ENCODE results near the gene IGSF9B. TPM values are rescaled to one million over a fixed set of nuclear protein-coding genes. Genes with fewer than 3 reads are reported as not detected.

Gene IGSF9B
- total RNA-seq, 2 experiments from 2014 or later: 24.3 to 27.4 TPM

DNA sequence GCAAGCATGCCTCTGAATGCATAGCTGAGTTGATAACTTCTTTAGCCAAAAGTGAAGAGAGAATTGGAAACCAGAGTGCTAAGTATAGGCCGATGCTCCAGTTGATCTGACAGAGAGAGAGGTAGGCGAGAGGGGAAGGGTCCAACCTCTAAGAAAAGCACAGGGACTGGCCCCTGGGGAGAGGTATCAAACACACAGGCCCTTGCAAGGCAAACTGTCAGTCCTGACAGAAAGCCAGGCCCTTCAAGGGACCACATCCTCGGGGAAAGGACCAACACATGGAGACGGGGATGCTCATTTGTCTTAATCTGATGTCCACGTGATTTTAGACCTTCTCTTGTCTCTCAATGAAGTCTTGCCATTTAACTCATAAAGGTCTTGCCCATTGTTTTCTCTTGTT is 67.6 kb downstream of the IGSF9B start:
- DNase-seq (no peak), ATAC-seq (ENCODE audit: poor library complexity) (no peak)
- H3K4me3 Mint-ChIP-seq: no peak overlapping the region
- peaks cover 7 to 14% of the 10 kb centered on the region in 2 experiments for H3K27me3 ChIP-seq (ENCODE audit: control insufficient read depth in 1 of 2, insufficient read depth in 2 of 2, low read length in 2 of 2)
- H3K27me3 Mint-ChIP-seq: peaks cover 56% of the 10 kb centered on the region
- CTCF ChIA-PET: no interaction called here
- H3K4me3 ChIP-seq (ENCODE audit: low read length): no peak overlapping the region
- intact Hi-C loops (cut with DNase I, micrococcal nuclease): no loop called here
- H3K4me1 ChIP-seq (ENCODE audit: insufficient read depth, low read length): no peaks in the 10 kb centered on the region
- no peaks in the 10 kb centered on the region for H3K4me1 Mint-ChIP-seq (ENCODE audit: low read depth)
- H3K36me3 Mint-ChIP-seq (ENCODE audit: low read depth): no peaks in the 10 kb centered on the region
- POLR2A ChIA-PET: no interaction called here
- H3K36me3 ChIP-seq (ENCODE audit: insufficient read depth, low read length): no peaks in the 10 kb centered on the region
- peaks cover 0 to 4% of the 10 kb centered on the region in 2 experiments for H3K9me3 ChIP-seq (ENCODE audit: control insufficient read depth in 1 of 2, insufficient read depth in 1 of 2, low read length in 2 of 2)
- no peak overlapping the region for H3K27ac ChIP-seq (ENCODE audit: low read depth in 1 of 2, low read length in 2 of 2)
- H3K9me3 Mint-ChIP-seq: peaks cover 4% of the 10 kb centered on the region
- no peak overlapping the region for H3K27ac Mint-ChIP-seq
- TF ChIP-seq, protein P1, sequence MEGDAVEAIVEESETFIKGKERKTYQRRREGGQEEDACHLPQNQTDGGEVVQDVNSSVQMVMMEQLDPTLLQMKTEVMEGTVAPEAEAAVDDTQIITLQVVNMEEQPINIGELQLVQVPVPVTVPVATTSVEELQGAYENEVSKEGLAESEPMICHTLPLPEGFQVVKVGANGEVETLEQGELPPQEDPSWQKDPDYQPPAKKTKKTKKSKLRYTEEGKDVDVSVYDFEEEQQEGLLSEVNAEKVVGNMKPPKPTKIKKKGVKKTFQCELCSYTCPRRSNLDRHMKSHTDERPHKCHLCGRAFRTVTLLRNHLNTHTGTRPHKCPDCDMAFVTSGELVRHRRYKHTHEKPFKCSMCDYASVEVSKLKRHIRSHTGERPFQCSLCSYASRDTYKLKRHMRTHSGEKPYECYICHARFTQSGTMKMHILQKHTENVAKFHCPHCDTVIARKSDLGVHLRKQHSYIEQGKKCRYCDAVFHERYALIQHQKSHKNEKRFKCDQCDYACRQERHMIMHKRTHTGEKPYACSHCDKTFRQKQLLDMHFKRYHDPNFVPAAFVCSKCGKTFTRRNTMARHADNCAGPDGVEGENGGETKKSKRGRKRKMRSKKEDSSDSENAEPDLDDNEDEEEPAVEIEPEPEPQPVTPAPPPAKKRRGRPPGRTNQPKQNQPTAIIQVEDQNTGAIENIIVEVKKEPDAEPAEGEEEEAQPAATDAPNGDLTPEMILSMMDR (IDR thresholded peaks at IDR 0.05): no peak

DNA sequence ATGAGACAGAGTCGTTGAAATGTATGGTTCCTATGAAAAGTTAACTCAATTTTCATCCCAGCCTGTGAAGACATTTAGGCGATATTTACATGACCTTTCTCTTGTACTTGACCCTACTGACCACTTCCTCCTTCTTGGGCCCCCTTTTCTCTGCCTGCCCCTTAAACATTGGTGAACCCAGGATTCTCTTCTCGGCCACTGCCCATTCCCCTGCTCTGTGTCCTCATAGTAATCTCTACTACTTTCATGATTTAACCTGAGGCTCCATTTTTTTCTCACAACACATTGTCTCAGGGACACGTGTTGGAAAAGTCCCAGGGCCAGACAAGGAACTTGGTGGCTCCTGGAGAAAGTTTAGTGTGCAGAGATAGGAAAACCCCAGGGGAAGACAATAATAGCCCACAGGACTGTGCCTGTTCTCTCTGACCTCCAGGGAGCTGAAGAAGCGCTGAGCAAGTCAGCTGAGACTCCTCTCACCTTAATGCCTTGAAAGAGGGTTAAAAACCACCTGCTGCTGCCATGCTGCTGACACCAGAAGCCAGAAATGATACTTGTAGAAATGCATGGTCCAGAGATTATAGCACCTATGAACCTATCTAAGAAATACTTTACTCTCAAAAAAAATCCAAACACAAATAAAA is 69.0 kb downstream of the IGSF9B start:
- Histone ChIP-seq H3K27ac (ENCODE audit: low read depth in 1 of 2, low read length in 2 of 2) (no peak overlapping the region), H3K36me3 (ENCODE audit: insufficient read depth, low read length) (no peaks in the 10 kb centered on the region), H3K27me3 (ENCODE audit: control insufficient read depth in 1 of 2, insufficient read depth in 2 of 2, low read length in 2 of 2) (peaks cover 7 to 14% of the 10 kb centered on the region in 2 experiments), H3K9me3 (ENCODE audit: control insufficient read depth in 1 of 2, insufficient read depth in 1 of 2, low read length in 2 of 2) (peaks cover 0 to 4% of the 10 kb centered on the region in 2 experiments), H3K4me1 (ENCODE audit: insufficient read depth, low read length) (no peaks in the 10 kb centered on the region), H3K4me3 (ENCODE audit: low read length) (no peak overlapping the region)
- no peak for DNase-seq
- CTCF ChIA-PET: no interaction called here
- H3K27me3 Mint-ChIP-seq: peaks cover 60% of the 10 kb centered on the region
- POLR2A ChIA-PET: no interaction called here
- H3K4me1 Mint-ChIP-seq (ENCODE audit: low read depth): no peaks in the 10 kb centered on the region
- intact Hi-C loops (cut with DNase I, micrococcal nuclease): no loop called here
- no peak overlapping the region for H3K4me3 Mint-ChIP-seq
- peaks cover 9% of the 10 kb centered on the region for H3K9me3 Mint-ChIP-seq
- no peak overlapping the region for H3K27ac Mint-ChIP-seq
- TF ChIP-seq, protein P1 (IDR thresholded peaks at IDR 0.05): no peak
- ATAC-seq (ENCODE audit: poor library complexity): no peak
- no peaks in the 10 kb centered on the region for H3K36me3 Mint-ChIP-seq (ENCODE audit: low read depth)

DNA sequence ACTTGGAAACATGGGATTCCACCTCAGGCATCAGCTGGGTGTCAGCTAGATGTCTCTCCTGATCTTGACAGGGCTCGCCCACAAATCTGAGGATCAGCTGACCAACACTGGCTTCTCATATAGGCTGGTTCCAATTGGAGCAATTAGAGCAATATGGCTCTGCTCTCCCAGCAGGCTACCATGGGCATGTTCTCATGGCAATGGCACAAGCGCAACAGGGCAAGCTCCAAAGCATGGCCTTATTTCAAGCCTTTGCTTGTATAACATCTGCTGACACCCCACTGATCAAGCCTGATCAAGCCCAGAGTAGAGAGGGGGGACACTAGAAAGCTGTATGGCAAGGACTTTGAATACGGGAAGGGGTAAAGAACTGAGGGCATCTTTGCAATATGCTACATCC is 70.7 kb downstream of the IGSF9B start:
- ChIA-PET CTCF (no interaction called here), POLR2A (no interaction called here)
- H3K9me3 Mint-ChIP-seq: peaks cover 13% of the 10 kb centered on the region
- no peaks in the 10 kb centered on the region for H3K36me3 ChIP-seq (ENCODE audit: insufficient read depth, low read length)
- H3K27me3 ChIP-seq (ENCODE audit: control insufficient read depth in 1 of 2, insufficient read depth in 2 of 2, low read length in 2 of 2): peaks cover 7 to 13% of the 10 kb centered on the region in 2 experiments
- TF ChIP-seq, protein P1 (IDR thresholded peaks at IDR 0.05): no peak
- no peaks in the 10 kb centered on the region for H3K4me1 Mint-ChIP-seq (ENCODE audit: low read depth)
- H3K27ac Mint-ChIP-seq: no peak overlapping the region
- no peak overlapping the region for H3K27ac ChIP-seq (ENCODE audit: low read depth in 1 of 2, low read length in 2 of 2)
- ATAC-seq (ENCODE audit: poor library complexity) (no peak), DNase-seq (no peak)
- no peaks in the 10 kb centered on the region for H3K4me1 ChIP-seq (ENCODE audit: insufficient read depth, low read length)
- H3K4me3 ChIP-seq (ENCODE audit: low read length): no peak overlapping the region
- no peaks in the 10 kb centered on the region for H3K36me3 Mint-ChIP-seq (ENCODE audit: low read depth)
- intact Hi-C loops (cut with DNase I, micrococcal nuclease): no loop called here
- no peak overlapping the region for H3K4me3 Mint-ChIP-seq
- H3K9me3 ChIP-seq (ENCODE audit: control insufficient read depth in 1 of 2, insufficient read depth in 1 of 2, low read length in 2 of 2): peaks cover 0 to 4% of the 10 kb centered on the region in 2 experiments
- peaks cover 53% of the 10 kb centered on the region for H3K27me3 Mint-ChIP-seq
